ENCODE results near the gene RELN. TPM values are rescaled to one million over a fixed set of nuclear protein-coding genes. Genes with fewer than 3 reads are reported as not detected.

Gene RELN
- total and polyA plus RNA-seq, 9 of the 15 experiments (the other 6 are each of a cell fraction or from before 2014, with no cell fraction given), result 12.9 to 43.2 (median 18.1) TPM

DNA sequence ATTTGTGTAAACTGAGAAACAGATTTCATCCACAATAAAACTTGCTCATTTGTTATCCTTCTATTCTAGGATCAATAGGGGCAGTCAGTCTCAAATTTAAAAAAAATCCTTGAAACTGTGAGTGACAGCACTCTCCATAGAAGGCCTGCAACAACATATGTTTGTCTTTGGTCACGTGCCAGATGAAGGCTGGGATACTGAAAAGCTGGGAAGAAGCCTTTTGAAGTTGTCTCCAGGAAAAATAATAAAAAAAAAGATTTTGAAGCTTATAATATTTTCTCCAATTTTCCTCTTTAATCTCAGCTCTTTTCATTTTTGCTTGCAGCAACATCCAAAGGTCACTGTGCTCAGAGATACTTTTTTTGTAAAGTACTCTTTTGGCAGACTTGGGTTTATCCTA is 414.9 kb downstream of the RELN start:
- Histone ChIP-seq H3K79me2 (ENCODE audit: control insufficient read depth, insufficient read depth, low read length) (no peaks in the 10 kb centered on the region), H3K4me2 (ENCODE audit: insufficient read depth, low read length) (no peak overlapping the region), H3K9me3 (replicated peaks; ENCODE audit: control insufficient read depth, insufficient read depth, low read depth, low read length) (no peaks in the 10 kb centered on the region), H3K4me3 (no peak overlapping the region), H3K27me3 (ENCODE audit: control insufficient read depth in 2 of 2, insufficient read depth in 2 of 2, low read length in 2 of 2) (no peaks in the 10 kb centered on the region), H2AFZ (ENCODE audit: low read depth, low read length) (no peak overlapping the region), H3K36me3 (ENCODE audit: control insufficient read depth, insufficient read depth, low read length) (no peaks in the 10 kb centered on the region; the same call in 2 of the 3 replicates), H3K27ac (ENCODE audit: extremely low read depth, low read depth, low read length) (no peak overlapping the region), H3K9me1 (ENCODE audit: control insufficient read depth, insufficient read depth, low read length) (no peaks in the 10 kb centered on the region), H3K4me1 (replicated peaks in 1 of 2; ENCODE audit: control insufficient read depth in 2 of 2, insufficient read depth in 2 of 2, low read length in 2 of 2) (no peaks in the 10 kb centered on the region), H4K20me1 (replicated peaks; ENCODE audit: control insufficient read depth, insufficient read depth, low read length) (no peaks in the 10 kb centered on the region), H3K9ac (ENCODE audit: insufficient read depth in 1 of 2, low read depth in 2 of 2, low read length in 2 of 2) (no peak overlapping the region)
- ChIA-PET CTCF (ENCODE audit: low intra/inter-chr PET ratio) (interaction anchor here (1.0 to 4.0 kb wide), 3 partner anchors 178 to 586 kb away, joined by 6 to 52 read pairs (median 29); no protein-coding TSS in a partner anchor), POLR2A (interaction anchor here (0.6 kb wide), 1 partner anchor 15 kb away, joined by 3 read pairs; no protein-coding TSS in a partner anchor)
- in situ Hi-C loops (cut with MboI), result loop anchor here (5.0 to 25.0 kb wide), 2 partner anchors 583 to 1338 kb away; no protein-coding TSS in a partner anchor
- WGBS (ENCODE audit: insufficient coverage, low coverage, missing lambda C conversion rate), result 55% methylated on average over 1 of the region's 1 CpG
- BruUV-seq (replicated peaks), result no TSS peak
- no peak for FAIRE-seq
- no peak for DNase-seq (ENCODE audit: extremely low read depth in 1 of 4, low spot score in 3 of 4)
- ATAC-seq, result no peak
- intact Hi-C loops (cut with micrococcal nuclease), result loop anchor here (10.0 kb wide), 3 partner anchors 410 to 680 kb away; partner anchors contain the start of gene RELN
- TF ChIP-seq, protein P1, sequence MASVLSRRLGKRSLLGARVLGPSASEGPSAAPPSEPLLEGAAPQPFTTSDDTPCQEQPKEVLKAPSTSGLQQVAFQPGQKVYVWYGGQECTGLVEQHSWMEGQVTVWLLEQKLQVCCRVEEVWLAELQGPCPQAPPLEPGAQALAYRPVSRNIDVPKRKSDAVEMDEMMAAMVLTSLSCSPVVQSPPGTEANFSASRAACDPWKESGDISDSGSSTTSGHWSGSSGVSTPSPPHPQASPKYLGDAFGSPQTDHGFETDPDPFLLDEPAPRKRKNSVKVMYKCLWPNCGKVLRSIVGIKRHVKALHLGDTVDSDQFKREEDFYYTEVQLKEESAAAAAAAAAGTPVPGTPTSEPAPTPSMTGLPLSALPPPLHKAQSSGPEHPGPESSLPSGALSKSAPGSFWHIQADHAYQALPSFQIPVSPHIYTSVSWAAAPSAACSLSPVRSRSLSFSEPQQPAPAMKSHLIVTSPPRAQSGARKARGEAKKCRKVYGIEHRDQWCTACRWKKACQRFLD (CRISPR knock-in tag; IDR thresholded peaks at IDR 0.05), result no peak
- TF ChIP-seq NCOA1 (IDR thresholded peaks at IDR 0.05; ENCODE audit: low read depth) (no peak), KAT7 (CRISPR knock-in tag; IDR thresholded peaks at IDR 0.05; ENCODE audit: borderline replicate concordance) (no peak)
